ENCODE data around the gene NSUN3.

DNA sequence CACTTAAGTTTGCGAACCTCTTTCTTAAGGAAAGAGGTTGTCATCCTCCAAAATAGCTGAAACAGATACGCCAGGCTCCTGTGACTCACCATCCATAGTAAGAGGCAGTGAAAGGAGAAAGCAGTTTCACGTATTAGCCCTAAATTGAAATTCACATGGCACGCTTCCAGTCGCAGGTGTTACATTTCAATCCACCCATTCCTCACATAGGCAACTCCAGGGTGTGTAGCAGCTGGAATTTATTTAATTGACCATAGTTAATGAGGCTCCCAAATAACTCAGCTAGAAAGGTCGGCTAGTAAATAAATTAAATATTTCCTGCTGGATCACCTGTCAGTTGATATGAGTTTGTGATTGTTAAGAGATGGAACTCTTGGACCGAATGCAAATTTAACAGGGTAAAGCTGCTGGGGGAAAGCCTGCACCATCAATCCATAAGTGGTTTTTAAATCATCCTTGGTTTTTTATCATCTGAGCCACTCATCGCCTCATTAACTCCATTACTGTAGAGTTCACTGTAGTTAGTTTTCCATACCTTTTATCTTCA is 19.6 kb downstream of the NSUN3 start:
- TF ChIP-seq POLR2A (IDR thresholded peaks at IDR 0.05), result no peak
- TF ChIP-seq, protein P1, sequence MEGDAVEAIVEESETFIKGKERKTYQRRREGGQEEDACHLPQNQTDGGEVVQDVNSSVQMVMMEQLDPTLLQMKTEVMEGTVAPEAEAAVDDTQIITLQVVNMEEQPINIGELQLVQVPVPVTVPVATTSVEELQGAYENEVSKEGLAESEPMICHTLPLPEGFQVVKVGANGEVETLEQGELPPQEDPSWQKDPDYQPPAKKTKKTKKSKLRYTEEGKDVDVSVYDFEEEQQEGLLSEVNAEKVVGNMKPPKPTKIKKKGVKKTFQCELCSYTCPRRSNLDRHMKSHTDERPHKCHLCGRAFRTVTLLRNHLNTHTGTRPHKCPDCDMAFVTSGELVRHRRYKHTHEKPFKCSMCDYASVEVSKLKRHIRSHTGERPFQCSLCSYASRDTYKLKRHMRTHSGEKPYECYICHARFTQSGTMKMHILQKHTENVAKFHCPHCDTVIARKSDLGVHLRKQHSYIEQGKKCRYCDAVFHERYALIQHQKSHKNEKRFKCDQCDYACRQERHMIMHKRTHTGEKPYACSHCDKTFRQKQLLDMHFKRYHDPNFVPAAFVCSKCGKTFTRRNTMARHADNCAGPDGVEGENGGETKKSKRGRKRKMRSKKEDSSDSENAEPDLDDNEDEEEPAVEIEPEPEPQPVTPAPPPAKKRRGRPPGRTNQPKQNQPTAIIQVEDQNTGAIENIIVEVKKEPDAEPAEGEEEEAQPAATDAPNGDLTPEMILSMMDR (IDR thresholded peaks at IDR 0.05), result no peak

All from adrenal gland (tissue), 5 donors.